Renal pelvis (tissue), 12 donors: ENCODE data around the gene TIMM8B. TPM values are rescaled to one million over a fixed set of nuclear protein-coding genes. Genes with fewer than 3 reads are reported as not detected.

Experiments used
- DNase-seq: peaks from one replicate; pipeline ENCODE4 v3.0.0-alpha.2; 2013
- long read RNA-seq, 16 experiments: transcript quantifications; one replicate each; lab custom pipeline, GENCODE V29; 2026
- polyA plus RNA-seq, 3 donors: library from polyadenylated mRNA; unstranded; fragments of 120-200 nt; gene quantifications; one replicate each; pipeline ENCODE4 v1.2.1, GENCODE V29; 2013; ENCODE audit not compliant: insufficient read length in 3 of 3

The TIMM8B gene
- 10 to 100 TPM; 67.4 to 86.2 (median 74.2) TPM for polyA plus RNA-seq
- long read RNA-seq, donor 1, transcript TIMM8B-203 (3 exons, 1,155 nt), result minor isoform, 7 of 161 reads
- long read RNA-seq, donor 1, transcript TIMM8B-201 (2 exons, 819 nt), result major isoform, 154 of 161 reads
- long read RNA-seq, donor 1, partial matches to known transcripts, result 0 of 161 reads
- long read RNA-seq, donor 1, other reads (novel, unspliced or antisense), result 0 of 161 reads
- long read RNA-seq, donor 2, transcript TIMM8B-203 (3 exons, 1,155 nt), result minor isoform, 22 of 602 reads
- long read RNA-seq, donor 2, transcript TIMM8B-201 (2 exons, 819 nt), result major isoform, 185 of 602 reads
- long read RNA-seq, donor 2, partial matches to known transcripts, result 163 of 602 reads
- long read RNA-seq, donor 2, other reads (novel, unspliced or antisense), result 232 of 602 reads
- long read RNA-seq, donor 3, transcript TIMM8B-203 (3 exons, 1,155 nt), result minor isoform, 9 of 183 reads
- long read RNA-seq, donor 3, transcript TIMM8B-201 (2 exons, 819 nt), result major isoform, 174 of 183 reads
- long read RNA-seq, donor 3, partial matches to known transcripts, result 0 of 183 reads
- long read RNA-seq, donor 3, other reads (novel, unspliced or antisense), result 0 of 183 reads
- long read RNA-seq, donor 4, transcript TIMM8B-201 (2 exons, 819 nt), result major isoform, 208 of 223 reads
- long read RNA-seq, donor 4, transcript TIMM8B-203 (3 exons, 1,155 nt), result minor isoform, 15 of 223 reads
- long read RNA-seq, donor 4, partial matches to known transcripts, result 0 of 223 reads
- long read RNA-seq, donor 4, other reads (novel, unspliced or antisense), result 0 of 223 reads
- long read RNA-seq, donor 5, transcript TIMM8B-201 (2 exons, 819 nt), result major isoform, 115 of 120 reads
- long read RNA-seq, donor 5, partial matches to known transcripts, result 0 of 120 reads
- long read RNA-seq, donor 5, other reads (novel, unspliced or antisense), result 0 of 120 reads
- long read RNA-seq, donor 6, transcript TIMM8B-201 (2 exons, 819 nt), result major isoform, 97 of 106 reads
- long read RNA-seq, donor 6, transcript TIMM8B-203 (3 exons, 1,155 nt), result minor isoform, 9 of 106 reads
- long read RNA-seq, donor 6, partial matches to known transcripts, result 0 of 106 reads
- long read RNA-seq, donor 6, other reads (novel, unspliced or antisense), result 0 of 106 reads
- long read RNA-seq, donor 7, transcript TIMM8B-203 (3 exons, 1,155 nt), result minor isoform, 11 of 169 reads
- long read RNA-seq, donor 7, transcript TIMM8B-201 (2 exons, 819 nt), result major isoform, 156 of 169 reads
- long read RNA-seq, donor 7, partial matches to known transcripts, result 0 of 169 reads
- long read RNA-seq, donor 7, other reads (novel, unspliced or antisense), result 0 of 169 reads
- long read RNA-seq, donor 8, transcript TIMM8B-201 (2 exons, 819 nt), result major isoform, 59 of 64 reads
- long read RNA-seq, donor 8, transcript TIMM8B-203 (3 exons, 1,155 nt), result minor isoform, 5 of 64 reads
- long read RNA-seq, donor 8, partial matches to known transcripts, result 0 of 64 reads
- long read RNA-seq, donor 8, other reads (novel, unspliced or antisense), result 0 of 64 reads
- long read RNA-seq, donor 9, transcript TIMM8B-201 (2 exons, 819 nt), result major isoform, 179 of 206 reads
- long read RNA-seq, donor 9, transcript TIMM8B-203 (3 exons, 1,155 nt), result minor isoform, 14 of 206 reads
- long read RNA-seq, donor 9, partial matches to known transcripts, result 13 of 206 reads
- long read RNA-seq, donor 9, other reads (novel, unspliced or antisense), result 0 of 206 reads
- long read RNA-seq, donor 10, transcript TIMM8B-201 (2 exons, 819 nt), result major isoform, 131 of 144 reads
- long read RNA-seq, donor 10, transcript TIMM8B-203 (3 exons, 1,155 nt), result minor isoform, 12 of 144 reads
- long read RNA-seq, donor 10, partial matches to known transcripts, result 0 of 144 reads
- long read RNA-seq, donor 10, other reads (novel, unspliced or antisense), result 0 of 144 reads
- long read RNA-seq, donor 11, transcript TIMM8B-201 (2 exons, 819 nt), result major isoform, 97 of 102 reads
- long read RNA-seq, donor 11, transcript TIMM8B-203 (3 exons, 1,155 nt), result minor isoform, 5 of 102 reads
- long read RNA-seq, donor 11, partial matches to known transcripts, result 0 of 102 reads
- long read RNA-seq, donor 11, other reads (novel, unspliced or antisense), result 0 of 102 reads
- long read RNA-seq, donor 12, transcript TIMM8B-203 (3 exons, 1,155 nt), result minor isoform, 16 of 203 reads
- long read RNA-seq, donor 12, transcript TIMM8B-201 (2 exons, 819 nt), result major isoform, 186 of 203 reads
- long read RNA-seq, donor 12, partial matches to known transcripts, result 0 of 203 reads
- long read RNA-seq, donor 12, other reads (novel, unspliced or antisense), result 0 of 203 reads
- long read RNA-seq, donor 13, transcript TIMM8B-203 (3 exons, 1,155 nt), result minor isoform, 7 of 113 reads
- long read RNA-seq, donor 13, transcript TIMM8B-201 (2 exons, 819 nt), result major isoform, 100 of 113 reads
- long read RNA-seq, donor 13, partial matches to known transcripts, result 6 of 113 reads
- long read RNA-seq, donor 13, other reads (novel, unspliced or antisense), result 0 of 113 reads
- long read RNA-seq, donor 14, result 0 reads
- long read RNA-seq, donor 15, transcript TIMM8B-201 (2 exons, 819 nt), result major isoform, 143 of 161 reads
- long read RNA-seq, donor 15, transcript TIMM8B-203 (3 exons, 1,155 nt), result minor isoform, 18 of 161 reads
- long read RNA-seq, donor 15, partial matches to known transcripts, result 0 of 161 reads
- long read RNA-seq, donor 15, other reads (novel, unspliced or antisense), result 0 of 161 reads
- long read RNA-seq, donor 16, transcript TIMM8B-203 (3 exons, 1,155 nt), result minor isoform, 14 of 231 reads
- long read RNA-seq, donor 16, transcript TIMM8B-201 (2 exons, 819 nt), result major isoform, 203 of 231 reads
- long read RNA-seq, donor 16, partial matches to known transcripts, result 13 of 231 reads
- long read RNA-seq, donor 16, other reads (novel, unspliced or antisense), result 0 of 231 reads

DNA sequence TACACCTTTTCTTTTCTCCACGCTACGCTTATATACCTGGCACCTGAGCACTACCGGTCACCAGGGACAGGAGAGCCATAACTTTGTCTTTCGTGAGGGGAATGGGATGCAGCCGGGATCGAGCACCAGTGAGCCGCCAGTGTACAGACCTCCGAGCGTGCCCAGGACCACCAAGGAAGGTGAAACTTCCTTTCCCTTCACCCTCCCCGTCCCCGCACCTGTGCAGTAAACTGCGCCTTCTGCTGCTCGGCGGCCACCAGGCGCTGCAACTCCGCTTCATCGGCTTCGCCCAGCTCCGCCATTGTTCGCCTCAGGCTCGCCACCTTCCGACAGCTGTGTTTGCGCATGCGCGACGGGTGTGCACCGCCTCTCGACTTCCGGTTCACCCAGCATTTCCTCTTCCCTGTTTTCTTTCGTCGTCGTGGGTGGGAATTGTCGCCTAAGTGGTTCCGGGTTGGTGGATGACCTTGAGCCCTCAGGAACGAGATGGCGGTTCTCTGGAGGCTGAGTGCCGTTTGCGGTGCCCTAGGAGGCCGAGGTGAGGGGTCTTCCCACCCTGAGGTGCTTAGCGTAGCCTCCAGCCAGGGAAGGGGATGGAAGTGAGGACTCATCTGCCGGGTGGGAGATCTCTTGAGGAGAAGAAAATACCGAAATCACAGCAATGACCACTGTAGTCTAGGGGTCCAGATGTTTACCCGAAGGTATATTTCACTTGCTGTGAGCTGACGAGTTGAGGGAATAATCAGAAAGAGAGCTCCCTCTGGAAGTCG is at the start of gene TIMM8B, which contains the start of gene SDHD:
TIMM8B (minus strand) TSS at position 335 of the 770 bp plus-strand sequence; CDS start at position 302, 33 bp downstream.
SDHD (plus strand) TSS at position 452 of the 770 bp plus-strand sequence; CDS start at position 487, 35 bp downstream.
- peak; percentile 98 for DNase-seq

GRCh38 chr11:112134473-112134872 is 47.9 kb upstream of the TIMM8B start:
- DNase-seq, result no peak

- DNase-seq, result no peak
Measured at GRCh38 chr11:112132737-112133136, 46.2 kb upstream of the TIMM8B start.

DNA sequence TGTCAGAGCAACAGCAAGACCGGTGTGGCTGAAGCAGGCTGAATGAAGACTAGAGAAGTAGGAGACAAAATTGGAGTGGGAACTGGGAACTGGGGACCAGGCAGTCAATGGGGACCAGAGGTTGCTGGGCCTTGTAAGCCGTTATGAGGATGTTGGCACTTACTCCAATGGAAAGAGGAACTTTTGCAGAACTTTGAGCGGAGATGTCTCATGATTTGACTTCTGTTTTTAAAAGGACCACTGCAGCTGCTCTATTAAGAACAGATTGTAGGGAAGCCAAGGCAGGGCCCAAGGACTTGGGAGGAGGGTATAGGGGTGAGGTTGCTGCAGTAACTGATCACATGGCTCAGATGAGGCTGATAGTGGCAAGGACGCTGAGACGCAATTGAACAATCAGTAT is 43.1 kb upstream of the TIMM8B start:
- DNase-seq, result no peak

GRCh38 chr11:112128483-112129121 is 42.0 kb upstream of the TIMM8B start:
- DNase-seq, result no peak

DNA sequence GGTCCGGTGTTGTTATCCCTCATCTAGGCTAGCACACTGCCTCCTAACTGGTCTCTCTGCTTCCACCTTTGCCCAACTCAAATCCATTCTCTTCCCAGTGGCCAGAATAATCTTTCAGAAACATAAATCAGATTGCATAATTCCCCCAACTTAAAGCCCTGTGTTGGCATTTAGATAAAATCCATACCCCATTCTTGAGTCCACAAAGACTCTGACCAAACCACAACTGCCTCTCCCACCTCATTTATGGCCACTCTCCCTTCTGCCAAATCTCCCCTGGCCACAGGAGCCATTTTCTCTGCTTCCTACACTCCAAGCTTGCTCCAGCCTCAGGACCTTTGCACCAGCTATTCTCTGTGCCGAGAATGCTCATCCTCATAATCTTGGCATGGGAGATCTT is 40.5 kb upstream of the TIMM8B start:
- DNase-seq, result no peak

- DNase-seq, result no peak
Measured at GRCh38 chr11:112123129-112123528, 36.6 kb upstream of the TIMM8B start.

DNA sequence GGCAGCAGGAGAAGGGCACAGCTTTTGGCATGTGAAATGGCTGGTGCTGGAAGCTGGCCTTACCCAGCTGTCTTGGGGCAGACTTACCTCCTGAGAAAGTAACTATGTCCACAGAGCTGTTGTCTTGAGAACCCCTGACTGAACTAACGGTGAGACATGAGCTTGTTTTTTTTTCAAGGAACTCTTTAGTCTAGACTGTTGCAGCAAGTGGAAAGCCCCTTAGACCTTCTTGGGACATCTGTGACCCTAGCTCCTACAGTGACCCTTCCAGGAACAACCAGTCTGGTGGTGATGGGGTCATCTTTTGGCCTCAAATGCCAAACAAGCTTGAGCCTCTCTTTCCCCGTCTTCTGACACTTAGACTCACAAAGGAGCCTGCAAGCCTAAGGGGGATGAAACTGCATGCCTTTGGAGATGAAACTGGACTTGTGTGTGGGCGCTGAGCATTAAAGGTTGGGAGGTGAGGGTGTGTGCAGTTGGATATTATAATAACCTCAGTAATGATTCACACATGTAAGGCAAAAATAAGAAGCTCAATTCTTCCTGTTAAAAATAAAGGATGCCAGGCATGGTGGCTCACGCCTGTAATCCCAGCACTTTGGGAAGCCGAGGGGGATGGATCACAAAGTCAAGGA is 35.5 kb upstream of the TIMM8B start:
- DNase-seq, result no peak

DNA sequence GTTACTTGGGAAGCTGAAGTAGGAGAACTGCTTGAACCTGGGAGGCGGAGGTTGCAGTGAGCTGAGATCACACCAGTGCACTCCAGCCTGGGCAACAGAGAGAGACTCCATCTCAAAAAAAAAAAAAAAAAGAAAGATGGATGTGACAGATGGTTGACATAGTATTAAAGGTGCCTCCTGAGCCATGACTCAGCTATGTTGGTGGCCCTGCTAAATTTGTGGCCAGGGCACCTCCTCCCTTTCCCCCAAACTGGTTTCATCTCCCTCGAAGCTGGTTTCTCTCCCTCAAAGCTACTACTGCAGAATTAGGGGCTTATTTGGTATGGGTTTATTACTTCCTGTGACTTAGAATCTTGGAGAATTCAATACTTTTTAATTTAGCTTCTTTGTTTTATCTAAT is 31.6 kb upstream of the TIMM8B start:
- no peak for DNase-seq

GRCh38 chr11:112115386-112115785 is 28.8 kb upstream of the TIMM8B start:
- DNase-seq, result no peak

DNA sequence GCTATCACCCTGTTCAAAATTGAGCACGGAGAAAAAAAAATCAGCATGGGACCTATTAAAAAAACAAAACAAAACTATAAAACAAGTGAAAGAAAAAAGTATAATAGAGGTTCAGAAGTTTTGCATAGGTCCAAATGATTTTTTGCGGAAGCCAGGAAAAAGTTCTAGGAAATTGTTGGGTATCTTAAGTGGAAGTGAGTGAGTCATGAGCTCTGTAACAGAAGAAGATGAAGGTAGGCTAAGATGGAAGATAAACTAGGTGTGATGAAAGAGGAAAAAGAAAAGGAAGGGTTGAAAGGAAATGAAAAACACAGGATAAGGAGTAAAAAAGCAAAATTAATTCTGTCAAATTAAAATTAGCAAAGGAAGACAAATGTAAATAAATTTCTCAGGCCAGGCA is 27.9 kb upstream of the TIMM8B start:
- no peak for DNase-seq

DNA sequence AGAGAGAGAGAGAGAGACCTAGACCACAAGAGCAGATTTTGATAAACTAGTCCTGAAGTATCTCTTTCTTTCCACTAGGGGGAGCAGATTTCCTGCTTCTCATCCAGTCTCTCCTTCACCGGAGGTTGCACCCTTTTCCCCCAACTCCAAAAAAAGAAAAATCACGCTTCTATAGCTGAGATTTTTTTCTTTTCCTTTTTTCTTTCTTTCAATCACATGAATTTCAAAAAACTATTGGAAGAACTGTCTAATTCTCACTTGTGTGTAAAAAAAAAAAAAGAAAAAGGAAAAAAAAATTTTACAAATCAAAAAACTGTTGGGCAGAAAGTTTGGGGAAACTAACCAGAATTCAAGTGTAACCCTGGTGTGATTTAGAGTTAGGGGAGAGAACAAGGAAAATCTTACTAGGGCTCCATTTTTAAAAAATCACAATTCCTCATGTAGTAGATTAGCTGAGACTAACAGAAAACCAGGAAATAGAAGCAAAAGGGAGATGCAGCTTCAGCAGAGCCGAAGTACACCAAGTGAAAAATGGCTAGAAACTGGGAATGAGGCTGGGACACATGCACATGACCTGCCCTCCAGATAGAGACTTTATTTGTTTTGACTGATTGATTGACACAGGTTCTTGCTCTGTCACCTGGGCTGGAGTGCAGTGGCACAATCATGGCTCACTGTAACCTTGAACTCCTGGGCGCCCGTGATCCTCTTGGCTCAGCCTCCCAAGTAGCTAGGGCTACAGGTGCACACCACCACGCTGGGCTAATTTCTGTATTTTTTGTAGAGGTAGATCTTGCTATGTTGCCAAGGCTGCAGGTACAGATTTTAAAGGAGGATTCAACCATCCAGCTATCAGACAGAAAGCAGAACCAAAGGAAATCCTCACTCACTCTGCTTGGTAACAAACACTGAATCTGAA is 27.2 kb upstream of the TIMM8B start:
- DNase-seq, result peak; percentile 33

GRCh38 chr11:112106070-112106469 is 19.5 kb upstream of the TIMM8B start:
- DNase-seq, result no peak

DNA sequence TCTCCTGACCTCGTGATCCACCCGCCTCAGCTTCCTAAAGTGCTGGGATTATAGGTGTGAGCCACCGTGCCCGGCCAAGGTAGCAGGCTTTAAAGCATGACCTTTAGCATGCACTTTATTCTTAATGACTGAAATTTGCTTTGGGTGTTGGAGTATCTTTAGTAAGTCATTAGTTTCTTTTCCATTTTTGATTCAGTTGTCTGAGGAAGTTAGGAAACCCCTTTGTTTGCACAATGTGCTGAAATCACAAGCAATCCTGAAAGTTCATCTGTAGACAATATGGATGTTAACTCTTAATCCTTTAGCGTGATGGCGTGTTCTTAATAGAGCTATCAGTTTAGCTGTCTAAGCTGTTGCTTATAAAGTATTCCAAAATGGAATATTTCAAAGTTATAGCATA is 16.9 kb upstream of the TIMM8B start:
- DNase-seq, result no peak

DNA sequence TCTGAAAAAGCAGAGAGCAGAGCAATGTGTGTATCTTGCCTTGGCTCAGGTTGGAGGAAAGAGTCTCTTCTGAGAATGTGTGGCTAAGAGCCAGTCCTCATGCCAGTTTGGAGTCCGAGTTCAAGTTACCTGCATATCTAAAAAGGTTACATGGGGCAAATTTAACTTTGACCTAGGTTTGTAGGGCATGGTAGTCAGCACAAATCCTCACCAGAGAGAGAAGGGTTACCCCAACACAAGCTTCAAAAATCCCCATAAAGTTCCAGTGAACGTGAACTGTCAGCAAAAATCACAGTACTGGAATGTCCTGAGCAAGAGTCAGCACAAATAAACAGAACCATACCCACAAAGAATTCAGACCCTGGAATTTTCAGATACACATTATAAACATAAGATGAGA is 13.9 kb upstream of the TIMM8B start:
- no peak for DNase-seq
